ENCODE results near the gene FSHB.

The FSHB gene

GRCh38 chr11:30281476-30282288, 50.9 kb downstream of the FSHB start:
- no peak for TF ChIP-seq SIN3A (IDR thresholded peaks at IDR 0.05; ENCODE audit: borderline replicate concordance, insufficient read depth, low read length)
- no peak for TF ChIP-seq REST (IDR thresholded peaks at IDR 0.05; ENCODE audit: insufficient read depth in 1 of 2, low read depth in 2 of 2, low read length in 2 of 2)
- no peak for TF ChIP-seq FOXP2 (optimal IDR thresholded peaks at IDR 0.05; ENCODE audit: borderline replicate concordance, extremely low read depth, extremely low read length, insufficient read depth)
- TF ChIP-seq POLR2AphosphoS5 (IDR thresholded peaks at IDR 0.05; ENCODE audit: low read depth, low read length) = no peak
- TF ChIP-seq TAF1 (IDR thresholded peaks at IDR 0.05; ENCODE audit: borderline replicate concordance, insufficient read depth, low read length) = no peak

GRCh38 chr11:30282289-30282631, 51.4 kb downstream of the FSHB start:
- no peak for TF ChIP-seq POLR2AphosphoS5 (IDR thresholded peaks at IDR 0.05; ENCODE audit: low read depth, low read length)
- no peak for TF ChIP-seq SIN3A (IDR thresholded peaks at IDR 0.05; ENCODE audit: borderline replicate concordance, insufficient read depth, low read length)
